ENCODE data around the gene CLCN4. TPM values are rescaled to one million over a fixed set of nuclear protein-coding genes. Genes with fewer than 3 reads are reported as not detected.

Gene CLCN4
- total and polyA plus RNA-seq, 2 of the 8 experiments (the other 6 are each of a cell fraction or from before 2014, with no cell fraction given), result 3.3 to 11.2 TPM

DNA sequence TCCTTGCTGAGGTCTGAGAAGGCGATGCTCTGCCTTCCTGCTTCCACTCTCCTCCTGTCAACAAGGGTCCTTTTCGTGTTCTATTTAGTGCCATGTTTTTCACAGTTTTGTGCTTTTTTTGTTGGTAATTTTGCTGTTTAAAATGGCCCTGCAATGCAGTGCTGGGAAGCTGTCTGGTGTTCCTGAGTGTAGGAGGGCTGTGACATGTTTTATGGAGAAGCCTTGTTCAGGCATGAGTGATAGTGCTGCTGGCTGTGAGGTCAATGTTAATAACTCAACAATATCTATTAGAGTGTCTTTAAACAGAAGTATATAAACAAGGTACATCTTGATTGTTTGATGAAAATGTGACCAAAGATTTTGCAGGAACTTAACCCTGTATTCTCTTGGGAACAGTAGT is 27.6 kb downstream of the CLCN4 start:
- no peak overlapping the region for H3K23ac ChIP-seq (ENCODE audit: insufficient read length)
- no peak overlapping the region for H2AK5ac ChIP-seq (ENCODE audit: low read depth, low read length)
- H3K36me3 ChIP-seq (ENCODE audit: control insufficient read depth in 2 of 4, insufficient read depth in 4 of 4, low read length in 3 of 4), result no peaks in the 10 kb centered on the region
- H2AFZ ChIP-seq (ENCODE audit: low read length), result no peak overlapping the region
- H2BK15ac ChIP-seq (ENCODE audit: low read length), result no peak overlapping the region
- no peak overlapping the region for H3K4ac ChIP-seq (replicated peaks; ENCODE audit: insufficient read length, low read depth, low read length)
- no peak overlapping the region for H2BK12ac ChIP-seq (ENCODE audit: low read depth, low read length)
- H4K20me1 ChIP-seq (replicated peaks in 1 of 2; ENCODE audit: control insufficient read depth in 1 of 2, insufficient read depth in 2 of 2, low read length in 2 of 2), result peaks cover 0 to 2% of the 10 kb centered on the region in 2 experiments
- ChIA-PET POLR2A (ENCODE audit: partially characterized antibody) (no interaction called here), CTCF (ENCODE audit: partially characterized antibody) (no interaction called here)
- H2BK20ac ChIP-seq (ENCODE audit: low read length), result no peak overlapping the region
- no peak overlapping the region for H3K4me2 ChIP-seq (ENCODE audit: insufficient read depth in 1 of 2, low read depth in 2 of 2, low read length in 2 of 2)
- H3K27me3 ChIP-seq (replicated peaks in 1 of 4; ENCODE audit: control insufficient read depth in 3 of 4, extremely low read depth in 1 of 4, insufficient read depth in 3 of 4, low read length in 3 of 4), result no peaks in the 10 kb centered on the region
- H2BK120ac ChIP-seq (replicated peaks; ENCODE audit: low read depth, low read length), result no peak overlapping the region
- no peaks in the 10 kb centered on the region for H3K23me2 ChIP-seq (ENCODE audit: low read depth, low read length)
- H3K9me3 ChIP-seq (ENCODE audit: insufficient read depth in 2 of 2, low read depth in 1 of 2, low read length in 1 of 2), result no peaks in the 10 kb centered on the region
- no peak overlapping the region for H3K18ac ChIP-seq (ENCODE audit: extremely low read depth, low read length)
- no peak overlapping the region for H2BK5ac ChIP-seq (ENCODE audit: low read depth, low read length)
- H4K8ac ChIP-seq (ENCODE audit: extremely low read depth, insufficient read depth, low read length), result no peak overlapping the region
- no peaks in the 10 kb centered on the region; a peak in 2 of 7 replicates for H3K4me1 ChIP-seq (replicated peaks in 1 of 4; ENCODE audit: control insufficient read depth in 3 of 4, insufficient read depth in 4 of 4, low read length in 3 of 4)
- H4K91ac ChIP-seq (replicated peaks; ENCODE audit: insufficient read length, low read length), result no peak overlapping the region
- no peak overlapping the region for H3K27ac ChIP-seq (ENCODE audit: low read depth, low read length)
- no peak for TF ChIP-seq SP2 (IDR thresholded peaks at IDR 0.05; ENCODE audit: low read length)
- no peak for TF ChIP-seq HDAC2 (IDR thresholded peaks at IDR 0.05; ENCODE audit: borderline replicate concordance in 1 of 2, low read depth in 2 of 2, low read length in 2 of 2)
- TF ChIP-seq CREB1 (IDR thresholded peaks at IDR 0.05), result no peak
- TF ChIP-seq TCF12 (IDR thresholded peaks at IDR 0.05; ENCODE audit: low read depth, low read length), result no peak
- TF ChIP-seq BCL11A (IDR thresholded peaks at IDR 0.05; ENCODE audit: low read depth in 2 of 2, low read length in 2 of 2), result no peak
- no peak for TF ChIP-seq GABPA (IDR thresholded peaks at IDR 0.05; ENCODE audit: borderline replicate concordance, insufficient read depth, low read length)
- no peak for TF ChIP-seq CBX8 (IDR thresholded peaks at IDR 0.05; ENCODE audit: borderline replicate concordance, low read depth, low read length)
- no peak for TF ChIP-seq RXRA (IDR thresholded peaks at IDR 0.05; ENCODE audit: insufficient read depth, low read depth, low read length)
- TF ChIP-seq POLR2A (IDR thresholded peaks at IDR 0.05; ENCODE audit: control extremely low read depth in 1 of 2, low read depth in 2 of 2, low read length in 2 of 2), result no peak
- no peak for TF ChIP-seq RFX5 (IDR thresholded peaks at IDR 0.05; ENCODE audit: borderline replicate concordance, low read depth, low read length)
- no peak for TF ChIP-seq BACH1 (IDR thresholded peaks at IDR 0.05; ENCODE audit: low read length)
- no peak for TF ChIP-seq MAFK (IDR thresholded peaks at IDR 0.05; ENCODE audit: low read depth, low read length)
- no peak for TF ChIP-seq EZH2 (IDR thresholded peaks at IDR 0.05; ENCODE audit: low read depth, low read length, severe bottlenecking)
- no peak for DNase-seq (ENCODE audit: low read depth in 1 of 2, low spot score in 2 of 2)
- WGBS, 2 experiments (ENCODE audit: extremely low coverage in 1 of 2, insufficient coverage in 1 of 2, insufficient read length in 1 of 2, insufficient replicate concordance in 2 of 2, low coverage in 1 of 2, low lambda C conversion rate in 2 of 2, missing lambda C conversion rate in 1 of 2), result 94% methylated on average over 2 of the region's 2 CpGs; no CpG with 5 or more reads in 1 of the 2 experiments
- no peaks in the 10 kb centered on the region for H3K79me2 ChIP-seq (ENCODE audit: control insufficient read depth in 1 of 2, insufficient read depth in 2 of 2, low read length in 2 of 2)
- H3K4me3 ChIP-seq (ENCODE audit: extremely low read depth in 1 of 4, insufficient read depth in 2 of 4, low read depth in 3 of 4, low read length in 4 of 4), result no peak overlapping the region
- H3K56ac ChIP-seq (replicated peaks; ENCODE audit: insufficient read length, low read depth, low read length), result no peak overlapping the region
- no peak overlapping the region for H4K5ac ChIP-seq (ENCODE audit: insufficient read length, low read depth, low read length)
- no peak overlapping the region for H3K14ac ChIP-seq (ENCODE audit: insufficient read length)
- H3K9ac ChIP-seq (replicated peaks in 1 of 4; ENCODE audit: extremely low read depth in 1 of 4, low read depth in 3 of 4, low read length in 3 of 4), result no peak overlapping the region
- no peak for FAIRE-seq
- no peaks in the 10 kb centered on the region for H3K79me1 ChIP-seq (ENCODE audit: low read depth, low read length)
